CD14-positive monocyte (primary cell): ENCODE results near the gene SOX30. TPM values are rescaled to one million over a fixed set of nuclear protein-coding genes. Genes with fewer than 3 reads are reported as not detected.

Experiments used
- DNase-seq, 3 donors: peaks; one replicate each; pipeline ENCODE4 v3.0.0-alpha.2; 2011 to 2022
- H2AFZ ChIP-seq: 2 replicates; pipeline ENCODE4 v1.6.0; 2012; ENCODE audit warnings: mild to moderate bottlenecking, low read depth, low read length, inconsistent platforms; ENCODE audit not compliant: insufficient read depth, poor library complexity, severe bottlenecking
- H3K27ac ChIP-seq, 2 donors: 1 replicate in 1 of 2; 2 replicates in 1 of 2; pipeline ENCODE4 v1.5.1; 2012 to 2013; ENCODE audit warnings: low read length in 2 of 2, control low read depth in 1 of 2, inconsistent platforms in 1 of 2, low read depth in 1 of 2, mild to moderate bottlenecking in 1 of 2
- H3K27me3 ChIP-seq, 2 donors: one replicate each; pipeline versions ENCODE4 v1.6.0 to v1.6.1; 2011 to 2013; ENCODE audit warnings: low read length in 2 of 2; ENCODE audit not compliant: control insufficient read depth in 2 of 2, insufficient read depth in 2 of 2
- H3K36me3 ChIP-seq, 2 donors: replicated peaks in 1 of 2; 1 replicate in 1 of 2; 2 replicates in 1 of 2; pipeline versions ENCODE4 v1.5.1 to v1.6.1; 2012 to 2013; ENCODE audit warnings: low read length in 2 of 2, control low read depth in 1 of 2, inconsistent platforms in 1 of 2, mild to moderate bottlenecking in 1 of 2; ENCODE audit not compliant: insufficient read depth in 2 of 2, control insufficient read depth in 1 of 2
- H3K4me1 ChIP-seq, 2 donors: 1 replicate in 1 of 2; 2 replicates in 1 of 2; pipeline versions ENCODE4 v1.5.1 to v1.6.1; 2012 to 2013; ENCODE audit warnings: low read length in 2 of 2, control low read depth in 1 of 2, inconsistent platforms in 1 of 2, mild to moderate bottlenecking in 1 of 2, moderate library complexity in 1 of 2; ENCODE audit not compliant: insufficient read depth in 2 of 2, control insufficient read depth in 1 of 2
- H3K4me2 ChIP-seq: replicated peaks from 2 replicates; pipeline ENCODE3; 2012; ENCODE audit warnings: low read length, moderate library complexity, mild to moderate bottlenecking; ENCODE audit not compliant: poor library complexity, severe bottlenecking; ENCODE audit errors: extremely low read depth
- H3K4me3 ChIP-seq, 3 experiments: fragments of 200-600 bp in 1 of 3; sonication (generic) in 1 of 3; replicated peaks in 1 of 3; 1 replicate in 2 of 3; 2 replicates in 1 of 3; pipeline ENCODE4 v1.5.1; 2011 to 2013; ENCODE audit warnings: low read length in 3 of 3, mild to moderate bottlenecking in 3 of 3, control low read depth in 2 of 3, low read depth in 2 of 3, inconsistent platforms in 1 of 3, moderate library complexity in 1 of 3
- H3K79me2 ChIP-seq: 2 replicates; pipeline ENCODE4 v1.6.0; 2012; ENCODE audit warnings: mild to moderate bottlenecking, control low read depth, inconsistent platforms, low read length, moderate library complexity; ENCODE audit not compliant: insufficient read depth
- H3K9ac ChIP-seq: 2 replicates; pipeline ENCODE4 v1.6.0; 2017; ENCODE audit warnings: low read length, mild to moderate bottlenecking; ENCODE audit not compliant: insufficient read depth, poor library complexity, severe bottlenecking
- H3K9me3 ChIP-seq, 2 donors: replicated peaks in 1 of 2; 1 replicate in 1 of 2; 2 replicates in 1 of 2; pipeline versions ENCODE4 v1.5.1 to v1.6.1; 2012 to 2013; ENCODE audit warnings: low read length in 2 of 2, control low read depth in 1 of 2; ENCODE audit not compliant: control insufficient read depth in 1 of 2, insufficient read depth in 1 of 2
- H4K20me1 ChIP-seq: 2 replicates; pipeline ENCODE4 v1.6.0; 2012; ENCODE audit warnings: mild to moderate bottlenecking, low read length, control low read depth, moderate library complexity; ENCODE audit not compliant: insufficient read depth
- H3K27ac Mint-ChIP-seq, 7 donors: one replicate each; pipeline ENCODE4 v1.8.0; 2020; ENCODE audit warnings: mild to moderate bottlenecking in 7 of 7, mixed read lengths in 7 of 7, moderate library complexity in 6 of 7, inconsistent platforms in 2 of 7
- H3K27me3 Mint-ChIP-seq, 3 donors: one replicate each; pipeline ENCODE4 v1.8.0; 2021 to 2022; ENCODE audit warnings: low read depth in 3 of 3, mild to moderate bottlenecking in 3 of 3, mixed read lengths in 3 of 3, moderate library complexity in 3 of 3, inconsistent platforms in 1 of 3
- H3K36me3 Mint-ChIP-seq, 2 donors: one replicate each; pipeline ENCODE4 v1.8.0; 2020; ENCODE audit warnings: mixed read lengths in 2 of 2, inconsistent platforms in 1 of 2, mild to moderate bottlenecking in 1 of 2
- H3K4me1 Mint-ChIP-seq: one replicate; pipeline ENCODE4 v1.8.0; 2020; ENCODE audit warnings: mild to moderate bottlenecking, mixed read lengths
- H3K4me3 Mint-ChIP-seq, 2 donors: one replicate each; pipeline ENCODE4 v1.8.0; 2020; ENCODE audit warnings: mild to moderate bottlenecking in 2 of 2, mixed read lengths in 2 of 2, moderate library complexity in 1 of 2
- H3K9me3 Mint-ChIP-seq, 7 donors: one replicate each; pipeline ENCODE4 v1.8.0; 2020 to 2022; ENCODE audit warnings: mixed read lengths in 7 of 7, mild to moderate bottlenecking in 6 of 7, moderate library complexity in 6 of 7, inconsistent platforms in 2 of 7
- CTCF ChIP-seq: fragments of 200-600 bp; IDR thresholded peaks from one replicate; pipeline ENCODE4 v1.8.0; 2022; ENCODE audit warnings: antibody characterized with exemption, mild to moderate bottlenecking
- WGBS: methylation state at CpG from one replicate; pipeline ENCODE4 v1.1.5; 2013; ENCODE audit warnings: missing lambda C conversion rate; ENCODE audit not compliant: insufficient coverage; 5-methylcytosine and 5-hydroxymethylcytosine counted together
- intact Hi-C, 2 donors: fragments of 100-400 bp; cut with micrococcal nuclease; formaldehyde crosslinking; loops; one replicate each; pipeline versions ENCODE4 v1.15.0 to v1.15.1; 2023
- polyA plus RNA-seq, 3 donors: library from polyadenylated mRNA; depleted of rRNA in 1 of 3; unstranded in 2 of 3; stranded (reverse) in 1 of 3; fragments of 300-500 nt in 2 of 3; fragments of >200 nt in 1 of 3; fragmentation: Illumina TruSeq in 2 of 3; gene quantifications; 1 replicate in 2 of 3; 2 replicates in 1 of 3; pipeline ENCODE4 v1.2.3, GENCODE V29; 2012 to 2021

The SOX30 gene
- polyA plus RNA-seq, 3 donors = 0.03 to 0.22 (median 0.12) TPM

- Histone ChIP-seq H3K4me1 (peaks cover 22 to 26% of the 10 kb centered on the region in 2 donors), H3K4me2 (no peak overlapping the region), H3K9ac (no peak overlapping the region), H3K79me2 (no peaks in the 10 kb centered on the region), H3K27ac (no peak overlapping the region), H3K9me3 (no peaks in the 10 kb centered on the region), H2AFZ (no peak overlapping the region), H3K27me3 (peaks cover 5 to 35% of the 10 kb centered on the region in 2 donors), H3K36me3 (no peaks in the 10 kb centered on the region), H3K4me3 (no peak overlapping the region), H4K20me1 (no peaks in the 10 kb centered on the region)
- H3K4me3 Mint-ChIP-seq = no peak overlapping the region
- H3K27me3 Mint-ChIP-seq = peaks cover 35 to 51% (median 47%) of the 10 kb centered on the region in 3 donors
- peaks cover 10 to 15% of the 10 kb centered on the region in 2 donors for H3K36me3 Mint-ChIP-seq
- whole genome bisulfite sequencing = no CpG with 5 or more reads among the region's 1 CpG
- no peak for TF ChIP-seq CTCF
- intact Hi-C loops = loop anchor here in 1 of 2 donors (5.0 to 10.0 kb wide), 3 partner anchors 54 to 94 kb away; partner anchors contain the start of genes ADAM19 and LSM11
- H3K27ac Mint-ChIP-seq = peak overlapping the region in 3 of 7 donors; percentile 2 to 73 (median 31)
- DNase-seq = no peak
- peaks cover 0 to 16% (median 8%) of the 10 kb centered on the region in 7 donors for H3K9me3 Mint-ChIP-seq
- H3K4me1 Mint-ChIP-seq = peaks cover 34% of the 10 kb centered on the region
Observed at GRCh38 chr5:157668356-157668755, 16.1 kb upstream of the SOX30 start.

- H3K4me1 Mint-ChIP-seq = peaks cover 18% of the 10 kb centered on the region
- no peaks in the 10 kb centered on the region for H4K20me1 ChIP-seq
- no peaks in the 10 kb centered on the region for H3K79me2 ChIP-seq
- peak; percentile 84 to 97 (median 95) for DNase-seq
- no peak for TF ChIP-seq CTCF
- intact Hi-C loops = loop anchor here in 1 of 2 donors (5.0 to 10.0 kb wide), 3 partner anchors 51 to 91 kb away; partner anchors contain the start of genes ADAM19 and LSM11
- H3K9ac ChIP-seq = no peak overlapping the region
- no peaks in the 10 kb centered on the region for H3K9me3 ChIP-seq
- H3K4me1 ChIP-seq = peaks cover 10 to 12% of the 10 kb centered on the region in 2 donors
- peak overlapping the region; percentile 28 to 93 (median 83) for H3K27ac Mint-ChIP-seq
- peaks cover 0 to 10% of the 10 kb centered on the region in 2 donors for H3K27me3 ChIP-seq
- H3K4me2 ChIP-seq = no peak overlapping the region
- peaks cover 0 to 10% (median 4%) of the 10 kb centered on the region in 7 donors for H3K9me3 Mint-ChIP-seq
- H2AFZ ChIP-seq = no peak overlapping the region
- 60% methylated on average over 1 of the region's 2 CpGs for WGBS
- peak overlapping the region in 1 of 2 donors; percentile 16 for H3K27ac ChIP-seq
- H3K36me3 ChIP-seq = no peaks in the 10 kb centered on the region
- peaks cover 1 to 2% of the 10 kb centered on the region in 2 donors for H3K36me3 Mint-ChIP-seq
- H3K27me3 Mint-ChIP-seq = peaks cover 14 to 26% (median 22%) of the 10 kb centered on the region in 3 donors
- H3K4me3 ChIP-seq = no peak overlapping the region
- peak overlapping the region in 1 of 2 donors; percentile 76 for H3K4me3 Mint-ChIP-seq
Observed at GRCh38 chr5:157665467-157666070, 13.3 kb upstream of the SOX30 start.
